H9 (cell line): Measurements from ENCODE around the gene NECTIN1. TPM values are rescaled to one million over a fixed set of nuclear protein-coding genes. Genes with fewer than 3 reads are reported as not detected.

Experiments used
- DNase-seq: peaks from one replicate; pipeline ENCODE4 v3.0.0-alpha.2; 2017
- H2AFZ ChIP-seq: one replicate; pipeline ENCODE4 v1.6.1; 2013; ENCODE audit warnings: mild to moderate bottlenecking, low read length, control low read depth, moderate library complexity
- H2AK5ac ChIP-seq: 2 replicates; pipeline ENCODE4 v1.6.1; 2013; ENCODE audit warnings: low read length, control low read depth, mixed read lengths; ENCODE audit not compliant: insufficient read length
- H2BK120ac ChIP-seq: one replicate; pipeline ENCODE4 v1.6.1; 2013; ENCODE audit warnings: low read depth, mild to moderate bottlenecking, low read length, control low read depth, inconsistent platforms; ENCODE audit not compliant: poor library complexity, severe bottlenecking
- H2BK12ac ChIP-seq: 2 replicates; pipeline ENCODE4 v1.6.1; 2013; ENCODE audit warnings: low read length, control low read depth, mixed read lengths, low read depth; ENCODE audit not compliant: insufficient read length
- H2BK15ac ChIP-seq: 2 replicates; pipeline ENCODE4 v1.6.1; 2013; ENCODE audit warnings: low read depth, low read length, control low read depth
- H2BK20ac ChIP-seq: one replicate; pipeline ENCODE4 v1.6.1; 2013; ENCODE audit warnings: low read depth, mild to moderate bottlenecking, low read length, control low read depth, inconsistent platforms; ENCODE audit not compliant: poor library complexity, severe bottlenecking
- H2BK5ac ChIP-seq: 2 replicates; pipeline ENCODE4 v1.6.1; 2013; ENCODE audit warnings: low read length, control low read depth, mixed read lengths; ENCODE audit not compliant: insufficient read length
- H3K14ac ChIP-seq: 2 replicates; pipeline ENCODE4 v1.6.1; 2013; ENCODE audit warnings: low read length, control low read depth; ENCODE audit not compliant: insufficient read depth
- H3K18ac ChIP-seq: 2 replicates; pipeline ENCODE4 v1.6.1; 2013; ENCODE audit warnings: low read depth, mild to moderate bottlenecking, mixed read lengths, low read length, control low read depth; ENCODE audit not compliant: insufficient read length
- H3K23ac ChIP-seq: 2 replicates; pipeline ENCODE4 v1.6.1; 2013; ENCODE audit warnings: low read length, control low read depth, mixed read lengths, low read depth; ENCODE audit not compliant: insufficient read length
- H3K23me2 ChIP-seq: 2 replicates; pipeline ENCODE4 v1.6.1; 2013; ENCODE audit warnings: low read depth, mild to moderate bottlenecking, mixed read lengths, low read length, control low read depth; ENCODE audit not compliant: insufficient read length, poor library complexity, severe bottlenecking
- H3K27ac ChIP-seq: 2 replicates; pipeline ENCODE4 v1.5.1; 2013; ENCODE audit warnings: low read length, control low read depth, mixed read lengths, low read depth; ENCODE audit not compliant: insufficient read length
- H3K27me3 ChIP-seq: 2 replicates; pipeline ENCODE4 v1.6.1; 2013; ENCODE audit warnings: low read length, control low read depth, inconsistent platforms; ENCODE audit not compliant: insufficient read depth
- H3K4ac ChIP-seq: 2 replicates; pipeline ENCODE4 v1.6.1; 2013; ENCODE audit warnings: low read depth, mild to moderate bottlenecking, control low read depth, inconsistent platforms, low read length, moderate library complexity
- H3K4me1 ChIP-seq: 2 replicates; pipeline ENCODE4 v1.6.1; 2013; ENCODE audit warnings: low read length, control low read depth, inconsistent platforms; ENCODE audit not compliant: insufficient read depth
- H3K4me2 ChIP-seq: 2 replicates; pipeline ENCODE4 v1.6.1; 2013; ENCODE audit warnings: low read length, control low read depth, mixed read lengths; ENCODE audit not compliant: insufficient read length, insufficient read depth
- H3K56ac ChIP-seq: 2 replicates; pipeline ENCODE4 v1.6.1; 2013; ENCODE audit warnings: low read depth, mild to moderate bottlenecking, mixed read lengths, low read length, control low read depth; ENCODE audit not compliant: insufficient read length
- H3K79me1 ChIP-seq: 2 replicates; pipeline ENCODE4 v1.6.1; 2013; ENCODE audit warnings: low read depth, mild to moderate bottlenecking, moderate library complexity, low read length, control low read depth, inconsistent platforms; ENCODE audit not compliant: insufficient read depth, poor library complexity, severe bottlenecking
- H3K79me2 ChIP-seq: 2 replicates; pipeline ENCODE4 v1.6.1; 2013; ENCODE audit warnings: low read length, control low read depth, inconsistent platforms; ENCODE audit not compliant: insufficient read depth
- H3K9ac ChIP-seq: 2 replicates; pipeline ENCODE4 v1.6.1; 2013; ENCODE audit warnings: low read length, control low read depth, mixed read lengths; ENCODE audit not compliant: insufficient read length; ENCODE audit errors: extremely low read depth
- H3K9me3 ChIP-seq: one replicate; pipeline ENCODE4 v1.6.1; 2013; ENCODE audit warnings: low read depth, low read length, inconsistent platforms; ENCODE audit not compliant: control insufficient read depth
- H3T11ph ChIP-seq: one replicate; pipeline ENCODE4 v1.6.1; 2013; ENCODE audit warnings: mild to moderate bottlenecking, low read length, control low read depth, inconsistent platforms
- H4K20me1 ChIP-seq: one replicate; pipeline ENCODE4 v1.6.1; 2013; ENCODE audit not compliant: control insufficient read depth, insufficient read length, insufficient read depth
- H4K5ac ChIP-seq: 2 replicates; pipeline ENCODE4 v1.6.1; 2013; ENCODE audit warnings: low read depth, mild to moderate bottlenecking, mixed read lengths, low read length, control low read depth; ENCODE audit not compliant: insufficient read length
- H4K8ac ChIP-seq: replicated peaks from 2 replicates; pipeline ENCODE4 v1.6.1; 2013; ENCODE audit warnings: low read length, control low read depth, mixed read lengths, low read depth; ENCODE audit not compliant: insufficient read length
- H4K91ac ChIP-seq: 2 replicates; pipeline ENCODE4 v1.6.1; 2013; ENCODE audit warnings: low read depth, mild to moderate bottlenecking, moderate library complexity, mixed read lengths, low read length, control low read depth; ENCODE audit not compliant: insufficient read length
- H3K27ac Mint-ChIP-seq, 3 experiments: 2 replicates in 2 of 3; 3 replicates in 1 of 3; pipeline ENCODE4 v1.8.0; 2020 to 2021; ENCODE audit warnings: mixed read lengths in 3 of 3, mild to moderate bottlenecking in 1 of 3, moderate library complexity in 1 of 3
- H3K27me3 Mint-ChIP-seq: 2 replicates; pipeline ENCODE4 v1.8.0; 2021; ENCODE audit warnings: low read depth, mild to moderate bottlenecking, moderate library complexity, mixed read lengths
- H3K36me3 Mint-ChIP-seq, 3 experiments: 2 replicates in 2 of 3; 3 replicates in 1 of 3; pipeline ENCODE4 v1.8.0; 2020 to 2021; ENCODE audit warnings: low read depth in 3 of 3, mixed read lengths in 3 of 3; ENCODE audit not compliant: insufficient read depth in 1 of 3
- H3K4me1 Mint-ChIP-seq, 2 experiments: 2 replicates each; pipeline ENCODE4 v1.8.0; 2020; ENCODE audit warnings: mixed read lengths in 2 of 2
- H3K4me3 Mint-ChIP-seq, 2 experiments: 2 replicates in 1 of 2; 3 replicates in 1 of 2; pipeline ENCODE4 v1.8.0; 2020 to 2021; ENCODE audit warnings: mild to moderate bottlenecking in 2 of 2, mixed read lengths in 2 of 2, moderate library complexity in 1 of 2
- H3K9me3 Mint-ChIP-seq, 2 experiments: 2 replicates in 1 of 2; 3 replicates in 1 of 2; pipeline ENCODE4 v1.8.0; 2020; ENCODE audit warnings: mild to moderate bottlenecking in 2 of 2, mixed read lengths in 2 of 2, moderate library complexity in 1 of 2
- CTCF ChIP-seq: fragments of 200-600 bp; sonication (generic); conservative IDR thresholded peaks from 3 replicates; pipeline ENCODE4 v1.8.0; 2021; ENCODE audit warnings: antibody characterized with exemption, mild to moderate bottlenecking
- WGBS: extraction: QIAGEN DNeasy Blood & Tissue Kit; methylation state at CpG from one replicate; pipeline ENCODE4 v1.1.7; 2013; ENCODE audit warnings: missing lambda C conversion rate, low lambda C conversion rate, mixed read lengths; ENCODE audit not compliant: insufficient read length; ENCODE audit errors: extremely low coverage; 5-methylcytosine and 5-hydroxymethylcytosine counted together
- total RNA-seq: library from RNA; stranded (reverse); gene quantifications from 2 replicates; pipeline ENCODE4 v1.2.1, GENCODE V29; 2021

The NECTIN1 gene
- total RNA-seq, 1 experiment from 2014 or later, result 113 TPM

GRCh38 chr11:119605137-119605665, 123.8 kb downstream of the NECTIN1 start:
- Mint-ChIP-seq H3K27ac (no peak overlapping the region), H3K9me3 (no peaks in the 10 kb centered on the region; a peak in 1 of 5 replicates), H3K27me3 (peaks cover 83% of the 10 kb centered on the region), H3K4me3 (no peak overlapping the region), H3K4me1 (peaks cover 37 to 42% of the 10 kb centered on the region in 2 experiments), H3K36me3 (no peaks in the 10 kb centered on the region)
- no CpG with 5 or more reads among the region's 17 CpGs for WGBS
- Histone ChIP-seq H2BK12ac (no peak overlapping the region), H2BK20ac (no peak overlapping the region), H3K79me1 (no peaks in the 10 kb centered on the region), H3K79me2 (no peaks in the 10 kb centered on the region), H2BK120ac (no peak overlapping the region), H3K9me3 (no peaks in the 10 kb centered on the region), H2AFZ (no peak overlapping the region), H3T11ph (no peak overlapping the region), H3K4ac (no peak overlapping the region), H4K91ac (no peak overlapping the region), H2BK5ac (no peak overlapping the region), H2BK15ac (no peak overlapping the region), H3K9ac (no peak overlapping the region), H2AK5ac (no peak overlapping the region), H3K27me3 (peaks cover 2% of the 10 kb centered on the region; the same call in 1 of the 2 replicates), H4K20me1 (no peaks in the 10 kb centered on the region), H3K23me2 (peaks cover 2% of the 10 kb centered on the region), H4K5ac (no peak overlapping the region), H3K27ac (no peak overlapping the region), H3K56ac (no peak overlapping the region), H3K4me2 (no peak overlapping the region), H3K18ac (no peak overlapping the region), H4K8ac (no peak overlapping the region), H3K14ac (no peak overlapping the region; the same call in 1 of the 2 replicates), H3K23ac (no peak overlapping the region), H3K4me1 (no peaks in the 10 kb centered on the region)
- DNase-seq, result no peak
- TF ChIP-seq CTCF, result no peak
